CD4-positive, alpha-beta T cell treated with Interleukin-6 for 4 hours (primary cell): ENCODE results near the gene ZNF71.
A peak's percentile ranks its signal among the peaks of the same experiment; 100 is the strongest.
"Not testable (repeated sequence)": the region's sequence is repeated elsewhere in the genome, so short reads cannot be mapped to it uniquely, and the experiment has no call there.

ENCODE experiments used
- DNase-seq: peaks from one replicate; pipeline ENCODE4 v3.0.0-alpha.2; 2020; ENCODE audit warnings: mixed read lengths

ZNF71 gene

DNA sequence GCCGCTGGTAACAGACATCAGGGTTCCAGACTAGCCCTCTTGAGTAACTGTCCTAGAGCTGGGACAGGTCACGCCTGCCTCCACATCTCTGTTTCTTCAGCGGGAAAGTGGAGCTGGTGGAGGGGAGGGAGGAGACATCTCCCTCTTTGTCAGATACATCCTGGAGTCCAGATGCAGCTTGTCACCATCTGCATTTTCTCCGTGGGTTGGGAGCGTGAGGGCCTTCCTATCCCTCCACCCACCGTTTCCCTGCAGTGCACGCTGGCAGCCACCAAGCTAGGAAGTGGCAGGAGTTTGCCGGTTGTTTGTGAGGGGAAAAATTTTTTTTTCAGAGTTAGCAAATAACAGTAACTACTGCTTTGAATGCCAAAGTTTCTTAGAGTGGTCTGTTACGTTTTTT is 27.9 kb downstream of the ZNF71 start:
- no peak for DNase-seq

DNA sequence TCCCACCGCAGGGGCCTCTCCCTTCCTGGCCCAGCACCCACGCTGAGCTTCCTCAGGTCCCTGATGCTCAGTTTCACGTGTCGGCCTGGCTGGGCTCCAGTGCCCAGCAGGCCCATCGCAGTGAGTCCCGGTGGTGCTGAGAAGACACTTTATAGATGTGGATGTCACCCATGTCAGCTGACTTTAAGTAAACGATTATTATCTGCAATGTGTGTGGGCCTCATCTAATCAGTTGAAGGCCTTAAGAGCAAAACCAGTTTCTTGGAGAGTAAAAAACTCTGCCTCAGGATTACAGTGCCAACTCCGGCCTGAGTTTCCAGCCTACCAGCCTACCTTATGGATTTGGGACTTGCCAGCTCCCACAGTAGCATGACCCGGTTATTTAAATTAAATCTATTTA is 30.6 kb downstream of the ZNF71 start:
- DNase-seq = no peak

DNA sequence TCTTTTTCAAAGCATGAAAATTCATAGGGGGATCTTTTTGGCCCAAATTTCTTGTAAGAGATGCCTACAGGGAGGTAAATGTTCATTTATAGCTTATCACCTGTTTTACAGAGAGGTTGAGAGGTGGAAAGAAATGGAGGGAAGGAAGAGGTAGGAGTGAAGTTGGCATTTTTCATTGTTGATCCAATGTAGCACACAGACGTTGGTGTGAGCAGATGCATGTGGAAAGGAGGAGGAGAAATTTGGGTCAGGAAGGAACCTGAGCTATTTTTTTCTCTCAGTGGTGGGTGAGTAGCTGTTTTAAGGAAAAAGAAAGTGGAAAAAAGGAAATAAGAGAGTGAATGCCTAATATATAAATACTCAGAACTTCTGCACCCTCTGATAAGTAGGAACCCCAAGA is 37.9 kb downstream of the ZNF71 start:
- no peak for DNase-seq

DNA sequence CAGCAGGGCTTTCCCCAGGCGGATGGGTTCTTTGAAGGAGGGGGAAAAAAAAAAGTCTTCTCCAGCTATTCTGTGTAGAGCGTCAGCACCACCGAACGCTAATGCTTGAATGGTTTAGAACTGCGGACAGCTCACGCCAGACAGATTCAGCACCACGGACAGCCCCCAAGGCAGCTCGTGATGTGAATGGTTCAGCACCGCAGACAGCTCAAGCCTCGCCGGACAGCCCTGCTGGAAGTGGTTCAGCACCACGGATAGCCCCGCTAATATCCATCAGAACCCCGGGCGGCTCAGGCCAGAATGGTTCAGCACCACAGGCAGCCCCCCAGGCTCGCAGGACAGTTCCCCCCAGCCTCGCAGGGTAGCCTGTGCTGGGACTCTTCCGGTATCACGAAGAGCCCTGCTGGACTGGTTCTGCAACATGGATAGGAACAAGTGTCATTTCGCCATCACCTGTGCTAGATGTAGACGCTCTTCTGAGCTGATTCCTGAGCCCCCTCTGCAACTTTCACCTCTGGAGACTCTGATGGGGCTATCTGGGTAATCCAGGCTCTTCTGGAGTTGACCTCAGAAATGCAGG is 43.0 kb downstream of the ZNF71 start:
- no peak for DNase-seq

DNA sequence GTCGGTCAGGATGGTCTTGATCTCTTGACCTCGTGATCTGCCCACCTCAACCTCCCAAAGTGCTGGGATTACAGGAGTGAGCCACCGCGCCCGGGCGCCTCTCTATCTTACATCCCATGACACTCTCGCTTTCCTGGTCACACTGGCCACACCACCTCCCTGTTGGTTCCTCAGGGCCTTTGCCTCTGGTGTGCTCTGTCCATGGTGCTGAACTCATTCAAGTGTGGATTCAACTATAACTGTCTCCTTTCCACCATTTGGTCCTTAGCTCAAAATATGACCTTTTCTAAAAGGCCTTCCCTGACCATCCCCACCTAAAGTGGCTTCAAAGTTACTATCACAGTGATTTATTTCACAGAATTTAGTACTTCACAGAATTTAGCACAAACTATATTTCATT is 44.1 kb downstream of the ZNF71 start:
- no peak for DNase-seq

DNA sequence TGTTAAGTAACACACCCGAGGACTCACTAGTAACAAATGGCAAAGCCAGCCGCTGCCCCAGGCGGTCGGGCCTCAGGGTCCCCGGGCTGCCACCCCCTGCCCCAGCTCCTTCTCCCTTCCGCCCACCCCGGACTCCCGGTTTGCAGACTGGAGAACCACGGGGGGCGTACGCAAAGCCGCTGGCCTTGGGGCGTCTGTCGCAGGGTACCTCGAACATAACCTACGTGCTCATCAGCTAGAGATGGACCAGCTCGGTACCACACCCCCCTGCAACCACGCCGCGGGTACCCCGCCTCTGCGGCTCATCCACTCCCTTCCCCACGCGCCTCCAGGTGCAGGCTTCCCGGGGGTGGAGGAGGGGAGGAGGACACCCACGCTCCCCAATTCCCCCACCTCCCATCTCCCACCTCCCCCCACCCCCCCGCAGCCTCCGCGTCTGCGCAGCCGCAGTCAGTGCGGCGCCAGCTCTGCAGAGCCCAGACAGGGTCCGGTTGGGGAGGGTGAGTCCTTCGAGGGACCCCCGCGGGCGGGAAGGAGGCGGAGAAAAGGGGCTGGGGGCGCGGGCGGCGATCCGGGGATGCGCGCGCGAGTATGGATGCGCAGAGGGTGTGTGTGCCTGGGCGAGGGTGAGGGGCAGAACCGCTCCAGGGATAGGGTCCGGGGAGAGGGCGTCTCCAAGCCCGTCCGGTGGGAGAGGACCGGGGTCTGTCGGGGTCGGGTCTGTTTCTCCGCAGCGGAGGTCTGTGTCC is 47.8 kb downstream of the ZNF71 start, which contains the start of gene SMIM17:
Gene SMIM17, plus strand, starts transcription at position 449 of the 749 bp plus-strand sequence. CDS start 2,509 bp downstream, outside the sequence.
- no peak for DNase-seq

DNA sequence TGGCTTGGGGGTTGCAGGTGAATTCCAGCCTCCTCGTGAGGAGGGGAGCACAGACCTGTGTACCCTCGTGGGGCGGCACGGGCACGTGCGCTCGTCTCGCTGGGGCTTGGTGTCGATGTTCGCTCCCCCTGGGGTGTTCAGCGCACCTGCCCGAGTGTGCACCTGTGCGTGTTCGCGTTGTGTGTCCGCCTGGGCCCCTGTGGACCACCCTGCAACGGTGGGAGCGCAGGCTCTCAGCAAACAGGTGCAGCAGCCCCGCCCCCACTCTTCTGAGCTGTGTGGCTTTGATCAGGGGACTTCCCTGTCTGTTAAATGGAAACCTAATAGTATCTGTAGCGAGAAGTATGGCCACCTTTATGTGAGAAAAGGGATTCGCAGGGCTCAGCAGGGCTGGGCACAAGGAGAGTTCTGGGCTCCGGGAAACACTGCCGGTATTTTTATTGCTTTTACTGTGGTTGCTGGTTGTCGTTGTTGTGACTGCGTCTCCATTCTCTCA is 48.4 kb downstream of the ZNF71 start:
- no peak for DNase-seq

DNA sequence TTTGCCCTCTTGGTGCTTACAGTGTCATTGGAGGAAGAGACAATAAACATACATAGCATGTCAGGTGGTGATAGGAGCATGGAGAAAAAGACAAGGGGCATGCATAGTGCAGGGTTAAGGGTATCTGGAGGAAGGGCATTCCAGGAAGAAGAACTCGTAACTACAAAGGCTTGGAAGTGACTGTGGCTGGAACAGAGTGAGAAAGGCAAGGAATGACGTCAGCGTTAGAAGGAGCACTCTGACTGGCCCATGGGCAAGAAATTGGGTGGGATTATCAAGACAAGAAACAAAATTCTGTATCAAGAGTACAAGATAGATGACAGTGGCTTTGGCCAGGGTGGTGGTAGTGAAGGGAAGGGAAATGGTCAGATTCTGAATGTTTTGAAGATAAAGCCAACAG is 59.0 kb downstream of the ZNF71 start:
- no peak for DNase-seq

DNA sequence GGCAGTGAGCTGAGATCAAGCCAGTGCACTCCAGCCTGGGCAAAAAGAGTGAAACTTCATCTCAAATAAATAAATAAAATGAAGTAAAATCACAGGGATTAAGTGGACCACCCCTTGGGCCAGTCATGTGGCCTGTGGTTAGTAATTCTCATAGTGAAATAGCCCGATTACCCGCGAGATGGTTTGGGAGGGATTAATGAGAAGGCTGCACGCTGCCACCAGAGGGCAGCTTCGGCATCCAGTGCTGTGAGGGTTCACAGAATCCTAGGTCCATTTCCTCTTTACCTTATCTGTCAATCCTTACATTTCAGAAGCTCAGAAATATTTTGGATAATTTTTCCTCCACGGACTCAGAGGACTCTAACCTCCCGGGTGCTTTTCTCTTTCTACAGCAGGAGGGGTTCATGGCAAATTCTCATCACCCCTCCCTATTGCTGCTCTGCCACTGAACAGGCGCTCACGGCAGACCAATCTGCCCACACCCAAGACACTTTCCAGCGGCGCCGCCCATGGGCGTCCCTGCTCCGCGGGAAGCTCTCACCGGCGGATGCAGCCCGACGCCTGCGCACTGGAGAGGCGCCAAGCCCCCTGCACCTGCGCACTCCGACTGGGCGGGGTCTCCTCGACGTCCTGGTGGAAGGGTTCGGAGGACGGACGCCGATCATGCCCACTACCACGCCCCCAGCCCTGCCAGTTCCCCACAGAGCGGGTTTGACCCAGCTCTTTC is 65.4 kb downstream of the ZNF71 start:
- no peak for DNase-seq

DNA sequence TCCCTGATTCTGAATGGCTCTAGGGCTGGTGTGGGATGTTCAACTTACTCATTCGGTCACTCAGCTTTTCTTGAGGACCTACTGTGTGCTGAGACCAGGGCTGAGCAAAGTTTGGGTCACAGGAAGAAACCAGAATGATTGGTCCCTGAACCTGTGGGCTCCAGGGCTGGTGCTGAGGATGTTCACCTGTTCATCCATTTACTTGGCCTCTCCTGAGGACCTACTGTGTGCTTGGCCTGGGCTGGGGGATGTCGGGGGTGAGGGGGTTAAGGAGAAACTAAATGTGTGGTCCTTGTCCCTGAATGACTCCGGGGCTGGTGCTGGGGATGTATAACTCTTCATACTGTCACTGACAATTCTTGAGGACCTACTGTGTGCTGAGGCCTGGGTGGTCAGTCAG is 66.1 kb downstream of the ZNF71 start:
- DNase-seq = no peak

DNA sequence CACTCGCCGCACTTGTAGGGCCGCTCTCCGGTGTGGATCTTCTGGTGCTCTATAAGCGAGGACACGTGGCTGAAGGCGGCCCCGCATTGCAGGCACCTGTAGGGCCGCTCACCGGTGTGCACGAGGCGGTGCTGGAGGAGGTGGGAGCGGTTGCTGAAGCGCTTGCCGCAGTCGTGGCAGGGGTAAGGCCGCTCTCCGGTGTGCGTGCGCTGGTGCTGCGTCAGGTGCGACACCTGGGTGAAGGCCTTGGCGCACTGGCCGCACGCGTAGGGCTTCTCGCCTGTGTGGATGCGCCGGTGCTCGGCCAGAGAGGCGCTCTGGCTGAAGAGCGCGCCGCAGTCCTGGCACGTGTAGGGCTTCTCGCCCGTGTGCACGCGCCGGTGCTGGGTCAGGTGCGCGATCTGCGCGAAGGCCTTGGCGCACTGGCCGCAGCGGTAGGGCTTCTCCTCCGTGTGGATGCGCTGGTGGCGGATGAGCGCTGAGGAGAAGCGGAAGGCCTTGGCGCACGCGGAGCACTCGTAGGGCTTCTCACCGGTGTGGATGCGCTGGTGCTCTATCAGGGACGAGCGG is 68.9 kb downstream of the ZNF71 start:
- no peak for DNase-seq

DNA sequence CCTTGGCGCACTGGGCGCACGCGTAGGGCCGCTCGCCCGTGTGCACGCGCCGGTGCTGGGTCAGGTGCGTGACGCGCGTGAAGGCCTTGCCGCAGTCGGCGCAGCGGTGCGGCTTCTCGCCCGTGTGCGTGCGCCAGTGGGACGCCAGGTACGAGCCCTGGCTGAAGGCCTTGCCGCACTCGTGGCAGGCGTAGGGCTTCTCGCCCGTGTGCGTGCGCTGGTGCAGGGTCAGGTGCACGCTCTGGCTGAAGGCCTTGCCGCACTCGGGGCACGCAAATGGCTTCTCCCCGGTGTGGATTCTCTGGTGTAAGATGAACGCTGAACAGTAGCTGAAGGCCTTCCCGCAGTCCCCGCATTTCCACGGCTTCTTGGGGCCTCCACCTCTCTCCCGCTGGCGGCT is 69.4 kb downstream of the ZNF71 start:
- no peak for DNase-seq

DNA sequence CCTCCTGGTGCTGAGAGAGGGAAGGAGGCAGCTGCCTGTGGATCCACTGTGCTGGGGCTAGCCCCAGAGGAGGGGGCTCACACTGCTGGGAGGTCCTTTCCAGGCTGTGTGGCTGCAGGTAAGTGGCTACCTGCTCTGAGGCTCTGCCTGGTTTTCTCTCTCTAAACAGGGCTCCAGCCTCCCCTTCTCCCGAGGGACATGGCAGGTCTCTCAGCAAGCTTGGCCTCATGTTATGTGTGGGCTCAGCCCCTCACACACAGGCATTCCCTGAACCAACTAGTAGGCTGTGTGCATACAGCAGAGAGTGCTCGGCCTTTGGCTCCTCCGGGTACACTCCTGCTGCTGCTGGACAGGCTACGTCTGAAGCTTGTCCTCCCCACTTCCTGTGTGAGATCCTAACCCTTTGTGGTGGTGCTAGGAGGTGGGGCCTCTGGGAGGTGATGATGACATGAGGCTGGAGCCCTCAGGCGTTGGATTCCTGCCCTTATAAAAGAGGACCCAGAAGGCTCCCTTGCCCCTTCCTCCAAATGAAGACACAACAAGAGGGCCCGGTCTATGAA is 72.3 kb downstream of the ZNF71 start:
- DNase-seq = no peak

DNA sequence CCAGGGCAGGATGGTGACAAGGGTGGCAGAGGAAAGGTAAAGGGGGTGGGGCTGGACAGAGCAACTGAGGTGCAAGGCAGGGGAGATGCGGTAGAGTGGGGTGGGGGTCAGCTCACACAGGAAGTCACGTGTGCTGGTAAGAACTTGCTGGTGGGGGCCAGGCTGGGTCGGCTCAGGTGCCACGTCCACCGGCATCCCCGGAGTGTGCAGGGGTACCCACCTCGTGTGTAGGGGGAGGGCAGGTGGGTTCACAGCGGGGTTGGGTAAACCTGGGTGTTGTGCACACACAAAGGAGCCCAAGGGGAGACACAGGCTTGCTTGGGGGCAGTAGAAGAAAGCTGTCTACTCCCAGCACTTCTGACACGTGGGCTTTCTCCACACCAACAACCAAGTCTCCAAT is 73.6 kb downstream of the ZNF71 start:
- DNase-seq = no peak

DNA sequence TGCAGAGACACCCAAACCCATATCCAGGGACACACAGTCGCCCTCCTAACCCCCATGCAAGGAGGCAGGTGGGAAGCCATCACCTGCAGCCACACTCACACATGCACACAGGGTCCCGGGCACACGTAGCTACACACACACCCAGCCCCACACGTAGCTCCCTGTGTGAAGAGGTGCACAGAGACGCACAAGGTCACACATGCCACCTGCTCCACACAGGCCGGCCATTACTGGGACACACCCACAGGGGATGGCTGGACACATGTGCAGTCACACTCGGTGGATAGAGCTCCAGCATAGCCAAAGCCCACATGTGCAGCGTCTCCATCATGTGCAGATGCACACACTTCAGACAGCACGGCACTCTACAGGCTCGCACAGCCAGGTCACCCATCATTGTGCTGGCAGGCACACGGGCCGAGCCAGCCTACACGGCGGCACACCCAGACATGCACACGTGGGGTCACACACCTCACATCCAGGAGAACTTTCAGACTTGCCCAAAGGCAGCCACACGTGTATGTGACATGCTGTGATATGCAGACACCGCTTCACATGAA is 75.4 kb downstream of the ZNF71 start:
- no peak for DNase-seq

DNA sequence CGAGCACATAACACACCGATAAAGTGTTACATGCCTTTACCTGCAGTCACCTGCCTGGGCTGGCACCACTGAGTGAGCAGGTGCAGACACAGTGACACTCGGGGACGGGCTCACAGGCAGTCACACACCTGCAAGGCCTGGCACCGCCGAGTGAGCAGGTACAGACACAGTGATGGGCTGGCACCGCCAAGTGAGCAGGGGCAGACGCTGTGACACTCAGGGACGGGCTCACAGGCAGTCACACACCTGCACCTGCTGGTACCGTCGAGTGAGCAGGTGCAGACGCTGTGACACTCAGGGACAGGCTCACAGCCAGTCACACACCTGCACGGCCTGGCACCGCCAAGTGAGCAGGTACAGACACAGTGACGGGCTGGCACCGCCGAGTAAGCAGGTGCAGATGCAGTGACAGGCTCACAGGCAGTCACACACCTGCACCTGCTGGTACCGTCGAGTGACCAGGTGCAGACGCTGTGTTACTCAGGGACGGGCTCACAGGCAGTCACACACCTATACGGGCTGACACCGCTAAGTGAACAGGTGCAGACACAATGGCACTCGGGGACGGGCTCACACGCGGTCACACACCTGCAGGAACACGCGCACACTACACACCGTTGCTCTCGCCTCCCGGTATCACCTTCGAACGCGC is 76.0 kb downstream of the ZNF71 start:
- no peak for DNase-seq

DNA sequence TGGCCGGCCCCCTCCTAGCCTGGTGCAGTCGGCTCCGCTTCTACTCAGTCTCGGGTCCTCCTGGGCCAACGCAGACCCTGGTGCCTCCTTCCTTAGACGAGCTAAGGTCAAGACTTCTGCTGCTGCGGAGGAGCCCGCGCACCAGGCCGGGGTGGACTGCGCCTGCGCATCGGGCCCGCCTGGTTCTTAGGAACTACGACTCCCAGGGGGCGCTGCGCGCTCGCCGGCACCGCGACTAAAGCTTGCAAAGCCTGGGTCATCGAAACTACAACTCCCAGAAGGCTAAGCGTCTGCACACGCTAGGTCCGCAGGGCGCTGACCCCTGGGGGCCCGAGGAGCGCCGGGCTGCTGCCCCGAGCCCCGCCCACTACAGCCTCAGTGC is 76.5 kb downstream of the ZNF71 start, which contains the start of gene ZNF835:
Gene ZNF835, minus strand, starts transcription at position 145 of the 382 bp plus-strand sequence. CDS start 6,559 bp downstream, outside the sequence.
- peak; percentile 88 for DNase-seq

DNA sequence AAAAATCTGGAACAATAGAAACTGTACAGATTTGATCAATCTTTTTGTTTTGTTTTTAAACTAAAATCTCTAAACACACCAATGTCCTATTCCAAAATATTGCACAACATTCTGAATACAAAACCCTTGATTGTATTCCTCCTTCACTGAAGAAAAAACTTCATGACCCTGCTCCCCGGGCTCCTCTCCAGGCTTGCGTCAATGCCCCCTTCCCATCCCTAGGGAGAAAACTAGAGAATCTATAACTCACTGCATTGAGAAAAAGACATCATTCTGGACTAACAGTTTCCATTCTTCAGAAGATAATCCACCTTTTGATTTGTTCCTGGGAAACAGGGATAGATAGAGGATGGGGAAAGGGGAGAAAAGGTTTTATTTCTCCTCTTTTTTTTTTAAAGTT is 77.5 kb downstream of the ZNF71 start:
- DNase-seq = not testable (repeated sequence)
